Stomach (tissue), 9 donors: ENCODE data around the gene LEMD2. TPM values are rescaled to one million over a fixed set of nuclear protein-coding genes. Genes with fewer than 3 reads are reported as not detected.

ENCODE experiments used
- DNase-seq, 2 donors: peaks; one replicate each; pipeline versions ENCODE4 v3.0.0 to v3.0.0-alpha.2; 2013 to 2019
- H3K27ac ChIP-seq, 5 donors: fragments of 200-600 bp in 4 of 5; sonication (generic) in 4 of 5; one replicate each; pipeline ENCODE4 v1.5.1; 2013 to 2019; ENCODE audit warnings: mild to moderate bottlenecking in 1 of 5, moderate library complexity in 1 of 5
- H3K27me3 ChIP-seq, 3 donors: fragments of 200-600 bp; sonication (generic); one replicate each; pipeline ENCODE4 v1.5.1; 2017 to 2019; ENCODE audit warnings: mixed run types in 1 of 3
- H3K36me3 ChIP-seq, 4 donors: fragments of 200-600 bp; sonication (generic); 1 replicate in 3 of 4; 2 replicates in 1 of 4; pipeline ENCODE4 v1.5.1; 2016 to 2019
- H3K4me1 ChIP-seq, 4 donors: fragments of 200-600 bp; sonication (generic); one replicate each; pipeline ENCODE4 v1.5.1; 2016 to 2019
- H3K4me3 ChIP-seq, 4 donors: fragments of 200-600 bp; sonication (generic) in 3 of 4; one replicate each; pipeline ENCODE4 v1.5.1; 2016 to 2019; ENCODE audit warnings: mild to moderate bottlenecking in 1 of 4
- H3K9me3 ChIP-seq, 4 donors: fragments of 200-600 bp; sonication (generic); one replicate each; pipeline ENCODE4 v1.5.1; 2016 to 2019
- EP300 ChIP-seq: sonication (generic); formaldehyde crosslinking; IDR thresholded peaks from one replicate; pipeline ENCODE4 v1.6.1; 2017; ENCODE audit warnings: antibody characterized with exemption
- POLR2A ChIP-seq, 4 donors: fragments of 450-650 bp; IDR thresholded peaks; one replicate each; pipeline ENCODE4 v1.6.1; 2016; ENCODE audit warnings: antibody characterized with exemption in 4 of 4, control low read depth in 2 of 4, mild to moderate bottlenecking in 1 of 4, moderate library complexity in 1 of 4
- POLR2AphosphoS5 ChIP-seq, 3 donors: sonication (generic); formaldehyde crosslinking; IDR thresholded peaks; one replicate each; pipeline ENCODE4 v1.6.1; 2016; ENCODE audit warnings: antibody characterized with exemption in 3 of 3
- WGBS, 5 donors: extraction: QIAGEN DNeasy Blood & Tissue Kit in 3 of 5; methylation state at CpG; one replicate each; pipeline versions ENCODE4 v1.1.5 to v1.1.7; 2013 to 2018; 5-methylcytosine and 5-hydroxymethylcytosine counted together
- intact Hi-C: fragments of 100-400 bp; cut with DNase I; formaldehyde crosslinking; loops from one replicate; pipeline ENCODE4 v1.15.1; 2023; ENCODE audit warnings: low total_unique reads
- polyA plus RNA-seq, 3 donors: library from polyadenylated mRNA; stranded (reverse); fragments of 200-250 nt; gene quantifications; one replicate each; pipeline ENCODE4 v1.2.3, GENCODE V29; 2013
- total RNA-seq, 5 donors: library from RNA; depleted of rRNA; stranded (reverse); fragments of >200 nt; gene quantifications; one replicate each; pipeline versions ENCODE4 v1.1.0 to v1.2.3, GENCODE V29; 2014 to 2016
- TF ChIP-seq, protein P1 (sequence below), 7 experiments: fragments of 450-650 bp in 4 of 7; fragments of 200-600 bp in 3 of 7; sonication (generic) in 3 of 7; IDR thresholded peaks; one replicate each; pipeline ENCODE4 v1.5.1; 2016 to 2019; ENCODE audit warnings: antibody characterized with exemption in 7 of 7, control low read depth in 2 of 7, mild to moderate bottlenecking in 1 of 7
- donor health status: healthy with polysubstance abuse.
- donor health status: Bipolar disorder and iron deficiency.
- donor health status: healthy.

Gene LEMD2
- total and polyA plus RNA-seq, 8 donors: 22.0 to 428 (median 54.2) TPM

DNA sequence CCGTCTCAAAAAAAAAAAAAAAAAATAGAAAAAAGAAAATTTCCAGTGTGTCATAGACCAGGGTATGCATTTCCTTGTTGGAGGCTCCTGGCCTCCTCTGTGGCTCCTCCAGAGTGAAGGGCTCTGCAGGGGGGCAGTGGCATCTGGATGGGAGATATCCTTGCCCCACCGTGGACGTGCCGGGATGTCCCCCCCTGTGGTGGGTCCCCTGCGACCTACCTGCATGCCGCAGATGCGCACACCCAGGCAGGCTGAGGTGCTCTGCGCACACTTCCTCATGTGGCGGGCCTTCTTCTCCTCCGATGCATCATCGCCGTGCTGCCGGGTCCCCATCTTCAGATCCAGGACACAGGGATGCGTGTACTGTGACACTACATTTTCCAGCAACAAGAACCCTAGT, 63.7 kb downstream of the LEMD2 start:
- Histone ChIP-seq H3K36me3 (no peaks in the 10 kb centered on the region), H3K9me3 (no peaks in the 10 kb centered on the region), H3K27ac (no peak overlapping the region), H3K27me3 (no peaks in the 10 kb centered on the region), H3K4me1 (peaks cover 20 to 34% (median 22%) of the 10 kb centered on the region in 4 donors), H3K4me3 (no peak overlapping the region)
- intact Hi-C loops: no loop called here
- TF ChIP-seq POLR2A (IDR thresholded peaks at IDR 0.05) (no peak), POLR2AphosphoS5 (IDR thresholded peaks at IDR 0.05) (no peak), EP300 (no peak)
- TF ChIP-seq, protein P1, sequence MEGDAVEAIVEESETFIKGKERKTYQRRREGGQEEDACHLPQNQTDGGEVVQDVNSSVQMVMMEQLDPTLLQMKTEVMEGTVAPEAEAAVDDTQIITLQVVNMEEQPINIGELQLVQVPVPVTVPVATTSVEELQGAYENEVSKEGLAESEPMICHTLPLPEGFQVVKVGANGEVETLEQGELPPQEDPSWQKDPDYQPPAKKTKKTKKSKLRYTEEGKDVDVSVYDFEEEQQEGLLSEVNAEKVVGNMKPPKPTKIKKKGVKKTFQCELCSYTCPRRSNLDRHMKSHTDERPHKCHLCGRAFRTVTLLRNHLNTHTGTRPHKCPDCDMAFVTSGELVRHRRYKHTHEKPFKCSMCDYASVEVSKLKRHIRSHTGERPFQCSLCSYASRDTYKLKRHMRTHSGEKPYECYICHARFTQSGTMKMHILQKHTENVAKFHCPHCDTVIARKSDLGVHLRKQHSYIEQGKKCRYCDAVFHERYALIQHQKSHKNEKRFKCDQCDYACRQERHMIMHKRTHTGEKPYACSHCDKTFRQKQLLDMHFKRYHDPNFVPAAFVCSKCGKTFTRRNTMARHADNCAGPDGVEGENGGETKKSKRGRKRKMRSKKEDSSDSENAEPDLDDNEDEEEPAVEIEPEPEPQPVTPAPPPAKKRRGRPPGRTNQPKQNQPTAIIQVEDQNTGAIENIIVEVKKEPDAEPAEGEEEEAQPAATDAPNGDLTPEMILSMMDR (IDR thresholded peaks at IDR 0.05): no peak
- 89 to 98% (median 96%) methylated on average over 9 to 14 of the region's 14 CpGs for WGBS, 5 donors
- DNase-seq: no peak

DNA sequence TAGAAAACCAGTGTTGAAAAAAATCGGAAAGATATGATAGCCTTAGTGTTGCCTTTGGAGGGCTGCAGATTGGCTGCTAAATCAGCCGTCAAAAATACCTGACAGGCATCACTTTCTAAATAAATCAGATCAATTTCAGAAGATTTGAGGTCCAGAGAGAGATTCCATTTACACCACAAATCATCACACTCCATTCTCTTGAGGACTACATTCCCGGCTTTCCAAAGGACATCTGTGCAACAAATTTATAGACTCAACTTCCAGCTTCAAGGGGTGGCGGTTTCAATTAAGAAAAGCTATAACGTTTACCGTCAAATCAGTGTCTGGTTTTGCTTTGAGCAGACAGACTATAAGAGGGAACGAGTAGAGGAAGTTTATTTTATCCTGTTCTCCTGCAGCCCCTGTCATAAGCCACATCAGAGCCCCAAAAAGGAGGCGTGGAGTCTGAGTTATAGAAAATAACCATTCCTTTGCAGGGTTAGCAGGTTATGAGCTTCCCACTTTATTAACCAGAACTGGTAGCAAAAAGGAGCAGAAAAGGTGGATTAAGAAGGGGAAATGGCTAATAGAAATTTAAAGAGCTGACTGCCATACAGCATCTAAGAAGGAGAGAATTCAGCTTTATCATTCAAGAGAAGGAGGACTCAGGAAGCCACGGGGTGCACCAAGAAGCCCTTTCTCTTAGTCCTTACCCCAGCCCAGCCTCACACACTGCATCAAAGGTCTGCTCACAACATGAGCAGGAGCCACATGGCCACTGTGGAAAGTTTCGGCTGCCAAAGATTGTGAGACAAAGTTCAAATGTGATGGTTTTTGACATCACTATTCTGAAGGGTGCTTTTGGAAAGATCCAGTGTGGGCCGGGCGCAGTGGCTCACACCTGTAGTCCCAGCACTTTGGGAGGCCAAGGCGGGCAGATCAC, 64.6 kb downstream of the LEMD2 start:
- DNase-seq: no peak
- Histone ChIP-seq H3K4me3 (no peak overlapping the region), H3K27me3 (no peaks in the 10 kb centered on the region), H3K36me3 (no peaks in the 10 kb centered on the region), H3K4me1 (peaks cover 26 to 42% (median 29%) of the 10 kb centered on the region in 4 donors), H3K27ac (no peak overlapping the region), H3K9me3 (no peaks in the 10 kb centered on the region)
- TF ChIP-seq EP300 (no peak), POLR2A (IDR thresholded peaks at IDR 0.05) (no peak), POLR2AphosphoS5 (IDR thresholded peaks at IDR 0.05) (no peak)
- TF ChIP-seq, protein P1 (IDR thresholded peaks at IDR 0.05): no peak
- WGBS, 5 donors: 68 to 79% (median 75%) methylated on average over 13 of the region's 13 CpGs
- intact Hi-C loops: no loop called here

DNA sequence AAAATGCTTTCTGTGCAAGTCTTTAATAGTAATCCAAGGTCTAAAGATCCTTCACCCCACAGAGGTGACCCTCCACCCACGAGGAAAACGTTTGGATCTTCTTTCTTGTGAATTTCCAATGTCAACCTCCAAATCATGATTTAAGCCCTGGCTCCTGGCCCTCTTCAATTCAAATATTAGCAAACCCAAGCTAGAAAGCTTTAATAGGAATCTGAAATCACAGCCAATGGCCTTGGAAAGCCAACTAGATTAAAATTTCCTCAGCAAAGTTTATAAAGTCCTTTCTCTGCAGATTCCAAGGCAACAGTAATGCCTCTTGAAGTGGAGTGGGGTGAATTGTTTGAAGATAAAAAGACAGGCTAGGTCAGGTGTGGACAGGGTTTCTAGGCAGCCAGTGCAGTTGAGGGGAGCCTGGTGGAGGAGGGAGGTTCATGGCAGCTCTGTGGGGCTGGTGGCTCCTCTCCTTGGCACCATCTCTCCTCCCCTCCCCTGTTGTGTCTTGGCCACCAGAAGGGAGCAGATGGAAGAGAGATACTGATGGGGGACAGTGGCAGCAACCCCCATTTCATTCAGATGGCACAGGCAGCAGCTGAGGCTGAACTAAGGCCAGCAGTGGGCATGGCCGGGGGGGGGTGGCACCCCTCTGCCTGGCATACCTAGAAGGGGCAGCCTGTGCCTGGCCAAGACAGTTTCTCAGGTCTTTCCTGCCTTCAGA, 65.4 kb downstream of the LEMD2 start:
- Histone ChIP-seq H3K9me3 (no peaks in the 10 kb centered on the region), H3K4me1 (peaks cover 34 to 50% (median 37%) of the 10 kb centered on the region in 4 donors), H3K4me3 (no peak overlapping the region), H3K36me3 (no peaks in the 10 kb centered on the region), H3K27ac (peak overlapping the region in 1 of 5 donors; percentile 6), H3K27me3 (no peaks in the 10 kb centered on the region)
- intact Hi-C loops: no loop called here
- TF ChIP-seq, protein P1 (IDR thresholded peaks at IDR 0.05): no peak
- no peak for TF ChIP-seq EP300
- no peak for TF ChIP-seq POLR2A (IDR thresholded peaks at IDR 0.05)
- TF ChIP-seq POLR2AphosphoS5 (IDR thresholded peaks at IDR 0.05): no peak
- 34 to 56% (median 38%) methylated on average over 3 of the region's 3 CpGs for WGBS, 5 donors
- DNase-seq: peak in 1 of 2 donors; percentile 40

DNA sequence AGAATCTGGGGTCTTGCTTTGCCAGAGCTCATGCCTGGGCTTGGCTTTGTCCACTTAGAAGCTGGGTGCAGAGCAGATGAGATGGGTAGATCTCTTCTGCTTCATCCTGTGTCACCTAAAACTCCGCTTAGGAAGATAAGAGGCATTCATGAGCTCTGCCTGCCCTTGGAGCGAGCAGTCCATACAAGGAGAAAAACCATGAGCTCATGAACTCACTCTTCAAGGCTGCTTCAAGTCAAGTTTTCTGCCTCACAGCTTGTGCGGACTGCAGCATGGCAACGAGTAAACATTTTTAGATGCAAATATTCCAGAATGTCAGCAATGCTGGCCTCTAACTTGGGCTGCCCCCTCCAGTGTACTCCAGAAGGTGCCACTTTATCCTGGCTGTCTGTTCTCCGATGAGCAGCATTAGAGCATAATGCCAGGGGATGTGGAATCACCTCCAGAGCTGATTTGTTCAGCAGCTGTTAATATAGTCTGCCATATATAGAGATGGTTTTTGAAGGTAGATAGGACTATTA, 66.8 kb downstream of the LEMD2 start:
- peaks cover 48 to 64% (median 51%) of the 10 kb centered on the region in 4 donors for H3K4me1 ChIP-seq
- H3K36me3 ChIP-seq: no peaks in the 10 kb centered on the region
- TF ChIP-seq, protein P1 (IDR thresholded peaks at IDR 0.05): no peak
- no peak for TF ChIP-seq POLR2A (IDR thresholded peaks at IDR 0.05)
- no peaks in the 10 kb centered on the region for H3K27me3 ChIP-seq
- intact Hi-C loops: no loop called here
- DNase-seq: no peak
- H3K27ac ChIP-seq: peak overlapping the region in 4 of 5 donors; percentile 75 to 87 (median 81)
- no peaks in the 10 kb centered on the region for H3K9me3 ChIP-seq
- WGBS, 5 donors: 76 to 89% (median 83%) methylated on average over 5 of the region's 5 CpGs
- no peak overlapping the region for H3K4me3 ChIP-seq
